GM21723 (cell line): Measurements from ENCODE around the gene MAPK11.

ENCODE experiments used
- ATAC-seq: cut with Tn5 transposase; IDR thresholded peaks from one replicate; pipeline ENCODE4 v1.9.1; 2021; ENCODE audit warnings: mild to moderate bottlenecking, moderate library complexity; ENCODE audit not compliant: unreplicated experiment

The MAPK11 gene

GRCh38 chr22:50296658-50297490, 26.7 kb upstream of the MAPK11 start:
- ATAC-seq: no peak

DNA sequence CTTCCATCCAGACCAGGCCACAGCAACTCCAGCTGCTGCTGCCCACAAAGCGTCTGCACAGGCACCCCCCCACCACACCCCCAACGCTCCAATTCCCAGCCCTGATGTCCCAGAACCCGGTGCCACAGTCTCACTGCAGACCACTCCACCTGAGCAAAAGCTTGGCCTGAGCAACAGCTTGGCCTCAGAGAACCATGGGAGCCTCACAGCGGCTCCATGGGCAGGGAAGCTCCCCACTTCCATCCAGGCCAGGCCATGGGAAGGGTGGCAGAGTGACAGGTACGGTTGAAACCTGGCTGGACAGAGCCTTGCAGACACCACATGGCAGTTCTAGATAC, 24.1 kb upstream of the MAPK11 start:
- ATAC-seq: no peak

- ATAC-seq: no peak
These were observed 23.5 kb upstream of the MAPK11 start for GRCh38 chr22:50293441-50294318.

DNA sequence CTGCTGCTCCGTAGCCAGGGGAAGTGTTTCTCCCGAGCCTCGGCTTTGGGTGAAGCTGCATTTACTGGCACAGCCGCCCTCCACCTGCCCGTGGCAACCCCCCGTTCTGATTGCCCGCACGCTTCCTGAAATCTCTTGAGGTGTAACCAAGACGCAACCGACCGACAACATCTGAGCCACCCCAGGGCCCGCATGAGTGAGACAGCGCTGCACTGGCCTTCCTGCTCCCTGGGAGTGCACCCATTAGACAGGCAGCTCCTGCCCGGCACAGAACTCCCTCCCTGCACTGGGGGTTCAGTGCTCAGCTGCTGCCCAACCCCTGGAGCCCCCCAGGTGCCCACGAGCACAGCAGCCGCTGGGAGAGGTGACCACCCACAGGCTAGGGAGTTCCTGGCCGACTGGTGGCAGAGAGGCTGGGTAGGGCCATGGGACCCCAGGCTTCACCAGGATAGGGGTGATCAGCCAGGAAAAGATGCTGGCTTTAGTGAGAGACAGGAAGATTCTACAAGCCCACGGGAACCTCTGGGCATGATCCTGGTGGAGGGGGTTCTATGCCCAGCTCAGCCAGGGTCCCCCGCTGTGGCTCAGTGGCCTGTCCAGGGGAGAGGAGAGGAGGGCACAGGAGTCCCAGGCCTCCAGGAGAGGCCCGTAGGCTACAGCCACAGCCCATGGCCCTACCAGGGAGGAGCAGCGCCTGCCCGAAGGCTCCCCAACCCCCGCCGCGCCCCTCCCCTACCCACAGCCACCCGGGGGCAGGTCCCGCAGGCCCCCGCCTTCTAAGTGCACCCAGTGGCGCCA, 22.7 kb upstream of the MAPK11 start:
- ATAC-seq: no peak

DNA sequence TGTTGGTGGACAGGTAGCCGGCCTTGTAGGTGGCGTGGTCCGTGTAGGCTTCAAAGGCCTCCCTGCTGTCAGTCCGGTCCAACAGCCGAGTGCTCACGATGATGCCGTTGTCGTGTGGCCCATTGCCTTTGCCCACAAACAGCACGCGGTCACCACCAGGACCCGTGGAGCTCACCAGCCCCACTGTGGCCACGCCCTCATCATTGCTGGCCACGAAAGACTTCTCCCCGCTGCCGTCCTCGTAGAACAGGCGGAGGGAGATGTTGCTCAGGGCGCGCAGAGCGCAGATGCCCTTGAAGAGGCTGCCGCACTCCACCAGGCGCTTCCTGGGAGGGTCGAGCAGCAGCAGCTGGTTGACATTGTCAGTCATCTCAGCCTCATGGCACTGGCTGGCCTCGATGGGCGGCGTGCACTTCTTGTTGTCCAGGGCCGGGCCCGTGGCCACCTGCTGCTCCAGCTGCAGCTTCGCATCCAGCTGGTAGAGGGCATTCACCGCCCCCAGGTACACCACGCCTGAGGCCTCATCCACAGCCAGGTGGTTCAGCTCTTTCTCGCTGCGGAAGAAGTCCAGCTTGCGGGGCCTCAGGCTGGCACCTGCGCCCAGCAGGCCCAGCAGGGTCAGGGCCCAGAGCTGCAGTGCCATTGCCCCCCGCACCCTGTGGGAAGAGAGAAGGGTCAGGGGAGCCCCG, 19.9 kb upstream of the MAPK11 start:
- ATAC-seq: no peak

GRCh38 chr22:50289151-50289941, 19.2 kb upstream of the MAPK11 start:
- no peak for ATAC-seq

DNA sequence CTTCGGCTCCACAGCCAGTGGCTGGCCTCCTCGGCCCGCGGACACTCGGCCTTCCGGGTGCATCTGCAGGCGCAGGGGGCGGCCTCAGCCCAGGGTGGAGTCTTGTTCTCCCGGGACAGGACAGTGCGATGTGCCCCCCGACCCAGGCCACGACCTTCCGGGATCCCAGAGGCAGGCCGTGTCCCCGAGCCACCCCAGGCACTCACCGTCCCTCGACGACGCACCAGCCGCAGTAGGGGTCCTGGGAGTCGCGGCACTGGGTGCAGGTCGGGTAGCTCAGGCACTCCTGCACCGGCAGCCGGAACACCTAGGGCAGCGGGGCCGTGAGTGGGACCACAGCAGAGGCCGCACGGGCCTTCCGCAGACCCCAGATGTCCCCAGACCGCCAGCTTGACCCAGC, 17.6 kb upstream of the MAPK11 start:
- ATAC-seq: no peak

DNA sequence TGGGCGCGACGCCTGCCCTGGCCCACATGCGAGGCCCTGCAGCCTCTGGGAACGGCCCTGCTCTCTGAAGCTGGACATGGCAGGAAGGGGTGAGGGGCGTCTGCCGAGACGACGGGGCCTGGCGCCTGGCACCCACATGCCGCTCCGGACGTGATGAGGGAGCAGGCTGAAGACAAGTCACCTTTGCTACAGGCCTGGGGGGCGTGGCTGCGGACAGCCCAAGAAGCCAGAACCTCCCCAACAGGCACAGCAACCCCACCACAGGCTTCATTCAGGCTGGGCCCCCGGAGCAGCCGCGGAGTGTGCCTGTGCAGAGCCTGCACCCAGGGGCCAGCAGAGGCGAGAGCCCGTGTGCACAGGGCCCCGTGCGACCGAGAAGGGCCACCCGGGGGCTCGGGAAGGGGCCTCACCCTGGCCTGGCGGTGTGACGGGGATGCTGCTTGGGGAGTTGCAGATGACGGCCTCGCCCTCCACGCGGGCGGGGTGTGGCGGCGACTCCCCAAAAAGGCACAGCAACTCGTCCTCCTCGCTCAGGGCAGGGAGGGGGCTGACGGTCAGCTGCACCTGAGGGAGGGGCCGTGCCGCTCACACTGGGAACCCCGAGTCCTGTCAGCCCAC, 16.6 kb upstream of the MAPK11 start:
- no peak for ATAC-seq

- no peak for ATAC-seq
These were observed 16.1 kb upstream of the MAPK11 start for GRCh38 chr22:50286275-50286674.

- ATAC-seq: no peak
These were observed 15.5 kb upstream of the MAPK11 start for GRCh38 chr22:50285568-50286229.

- no peak for ATAC-seq
These were observed 14.3 kb upstream of the MAPK11 start for GRCh38 chr22:50284479-50284878.

GRCh38 chr22:50283821-50284220, 13.6 kb upstream of the MAPK11 start:
- no peak for ATAC-seq

- ATAC-seq: no peak
These were observed 12.4 kb upstream of the MAPK11 start for GRCh38 chr22:50282361-50283155.

DNA sequence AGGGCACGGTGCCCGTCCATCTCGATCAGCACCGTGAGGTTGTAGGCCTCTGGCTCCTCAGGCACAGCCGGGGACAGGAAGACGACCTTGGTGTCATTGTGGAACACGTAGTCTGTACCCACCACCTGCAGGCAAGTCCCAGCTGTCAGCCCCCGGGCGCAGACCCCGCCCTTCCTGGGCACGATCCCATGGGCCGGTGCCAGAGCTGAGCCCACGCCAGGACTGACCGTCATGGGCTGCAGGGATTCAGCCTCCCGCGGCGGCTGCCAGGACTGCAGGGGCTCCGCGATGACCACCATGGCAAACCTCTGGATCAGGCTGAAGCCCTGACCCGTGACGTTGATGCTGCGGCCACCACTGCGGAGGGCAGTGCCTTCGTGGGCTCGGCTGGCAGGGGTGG, 11.8 kb upstream of the MAPK11 start:
- no peak for ATAC-seq

DNA sequence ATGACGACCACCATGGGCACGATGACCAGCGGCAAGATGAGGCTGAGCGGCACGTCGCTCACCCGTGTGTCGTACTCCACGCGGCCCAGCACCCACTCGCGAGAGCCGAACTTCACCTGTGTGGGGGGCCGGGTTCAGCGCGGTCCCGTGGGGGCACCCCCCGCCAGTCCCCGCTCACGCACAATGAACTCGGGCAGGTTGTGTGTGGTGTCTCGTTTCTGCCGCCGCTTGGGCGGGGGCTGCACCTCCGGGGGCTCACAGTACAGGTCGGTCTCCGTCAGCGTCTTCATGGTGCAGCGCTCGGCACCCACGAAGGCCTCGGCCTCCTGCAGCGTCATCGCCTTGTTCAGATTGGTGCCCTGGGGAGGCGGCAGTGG, 11.2 kb upstream of the MAPK11 start:
- ATAC-seq: no peak

DNA sequence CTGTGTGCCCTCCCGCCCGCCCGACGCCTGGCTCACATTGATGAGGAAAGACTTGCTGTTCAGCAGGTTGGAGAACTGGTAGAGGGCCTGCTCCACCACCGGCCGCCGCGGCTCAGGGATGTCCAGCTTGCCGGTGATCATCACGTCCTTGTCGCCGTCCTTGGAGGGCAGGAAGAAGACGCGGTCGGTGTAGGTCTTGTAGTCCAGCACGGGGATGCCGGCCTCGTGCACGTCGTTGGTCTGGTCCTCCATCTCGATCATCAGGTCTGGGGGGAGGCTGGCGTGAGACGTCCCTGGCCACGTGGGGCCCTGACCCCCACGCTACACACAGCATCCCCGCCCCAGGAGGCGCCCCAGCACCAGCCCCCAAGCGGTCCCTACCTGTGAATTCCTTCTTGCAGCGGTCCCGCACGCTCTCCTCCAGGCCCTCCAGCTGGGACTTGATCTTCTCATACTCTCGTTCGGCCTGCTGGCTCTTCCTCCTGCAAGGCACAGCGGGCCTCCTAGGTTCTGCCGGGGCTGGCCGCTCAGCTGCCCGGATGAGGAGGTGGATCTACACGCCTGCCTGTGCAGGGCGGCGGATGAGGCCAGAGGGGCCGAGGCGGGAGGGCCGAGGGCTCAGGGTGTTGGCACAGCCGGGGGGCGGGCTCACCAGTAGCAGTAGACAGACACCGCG, 10.7 kb upstream of the MAPK11 start:
- no peak for ATAC-seq

- no peak for ATAC-seq
These were observed 10.0 kb upstream of the MAPK11 start for GRCh38 chr22:50280022-50280707.
